ENCODE data around the gene DOCK8. TPM values are rescaled to one million over a fixed set of nuclear protein-coding genes. Genes with fewer than 3 reads are reported as not detected.
A peak's percentile ranks its signal among the peaks of the same experiment; 100 is the strongest.

DOCK8 gene
- total RNA-seq, 1 donor = 73.2 TPM

DNA sequence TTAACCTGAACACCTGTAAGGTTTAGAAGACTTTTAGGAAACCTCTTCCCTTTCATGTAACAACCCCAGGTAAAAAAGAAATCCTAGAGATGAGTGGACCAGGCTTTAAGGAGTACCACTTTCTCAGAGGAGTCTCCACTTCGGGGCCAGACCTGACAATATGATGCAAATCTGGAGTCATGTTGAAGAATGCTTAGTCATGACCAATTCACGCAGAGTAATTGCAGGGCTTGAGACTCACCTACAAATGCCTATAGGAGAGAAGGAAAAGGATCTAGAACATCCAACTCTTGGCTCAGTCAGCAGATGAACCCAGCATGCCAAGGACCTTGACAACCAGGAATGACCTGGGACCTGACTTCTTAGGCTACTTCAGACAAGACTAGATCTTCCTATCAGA lies 235.4 kb downstream of the DOCK8 start:
- no peak for DNase-seq (ENCODE audit: low read depth in 2 of 3, low spot score in 2 of 3)

- DNase-seq (ENCODE audit: low read depth in 2 of 3, low spot score in 2 of 3) = no peak
Observed at GRCh38 chr9:450561-450960, 235.9 kb downstream of the DOCK8 start.

GRCh38 chr9:453832-454231 lies 239.2 kb downstream of the DOCK8 start:
- no peak for DNase-seq (ENCODE audit: low read depth in 2 of 3, low spot score in 2 of 3)

DNA sequence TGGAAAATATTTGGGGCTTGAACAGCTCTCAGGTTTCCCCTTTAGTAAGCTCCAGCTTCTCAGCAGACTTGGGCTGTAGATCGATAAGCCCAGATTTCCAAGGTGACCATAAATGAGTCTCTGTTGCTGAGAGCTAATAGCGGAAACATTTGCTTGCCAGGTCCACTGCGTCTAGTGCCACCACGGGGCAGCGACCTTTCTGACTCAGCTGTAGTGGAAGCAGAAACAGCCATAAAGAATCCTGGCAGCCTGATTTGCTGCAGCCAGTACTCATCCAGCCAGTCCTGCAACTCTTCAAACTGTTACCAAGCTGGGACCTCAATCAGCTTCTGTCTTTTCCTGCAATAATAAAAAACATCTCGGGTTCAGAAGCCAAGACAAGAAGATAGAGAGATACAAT lies 241.7 kb downstream of the DOCK8 start:
- DNase-seq (ENCODE audit: low read depth in 2 of 3, low spot score in 2 of 3) = no peak

GRCh38 chr9:458590-458989 lies 243.9 kb downstream of the DOCK8 start:
- DNase-seq (ENCODE audit: low read depth in 2 of 3, low spot score in 2 of 3) = no peak

DNA sequence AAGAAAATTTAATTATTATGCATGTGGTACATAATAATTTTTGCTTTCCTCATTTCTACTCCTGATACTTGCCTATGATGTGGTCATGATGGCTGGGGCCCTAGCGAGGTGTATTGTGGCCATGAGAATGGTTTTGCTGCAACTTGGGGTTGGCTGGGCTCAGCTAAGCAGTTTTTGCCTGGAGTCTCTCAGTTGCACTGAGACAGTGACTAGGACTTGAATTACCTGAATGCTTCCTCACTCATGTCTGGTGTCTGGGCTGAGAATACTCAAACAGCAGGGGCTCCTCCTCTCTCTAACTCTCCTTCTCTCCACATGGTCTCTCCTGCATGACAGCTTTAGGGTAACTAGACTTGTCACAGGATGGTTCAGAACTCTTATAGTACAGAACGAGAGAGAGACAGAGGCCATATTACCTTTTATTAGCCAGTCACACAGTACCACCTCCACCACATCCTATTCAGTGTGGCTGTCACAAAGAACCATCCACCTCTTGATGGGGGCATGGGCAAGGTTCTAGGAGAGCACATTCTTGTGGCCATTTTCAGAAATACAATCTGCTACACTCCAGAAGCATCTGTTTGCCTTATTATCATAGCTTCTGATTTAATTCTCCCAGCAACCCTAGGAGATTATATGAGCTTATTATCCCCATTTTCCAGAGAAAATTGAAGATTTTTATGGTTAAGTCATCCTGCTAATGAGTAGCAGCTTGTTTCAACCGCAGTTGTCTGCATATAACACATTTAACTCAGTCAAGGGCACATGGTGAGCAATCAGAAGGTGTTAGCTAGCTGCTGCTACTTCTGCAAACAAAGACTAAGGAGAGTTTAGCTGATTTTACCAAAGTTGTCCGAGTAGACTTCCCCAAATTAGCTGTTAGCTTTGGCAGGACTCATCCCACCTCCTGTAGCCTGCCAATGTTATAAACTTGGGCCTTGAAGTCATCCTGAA lies 245.1 kb downstream of the DOCK8 start:
- no peak for DNase-seq (ENCODE audit: low read depth in 2 of 3, low spot score in 2 of 3)

DNA sequence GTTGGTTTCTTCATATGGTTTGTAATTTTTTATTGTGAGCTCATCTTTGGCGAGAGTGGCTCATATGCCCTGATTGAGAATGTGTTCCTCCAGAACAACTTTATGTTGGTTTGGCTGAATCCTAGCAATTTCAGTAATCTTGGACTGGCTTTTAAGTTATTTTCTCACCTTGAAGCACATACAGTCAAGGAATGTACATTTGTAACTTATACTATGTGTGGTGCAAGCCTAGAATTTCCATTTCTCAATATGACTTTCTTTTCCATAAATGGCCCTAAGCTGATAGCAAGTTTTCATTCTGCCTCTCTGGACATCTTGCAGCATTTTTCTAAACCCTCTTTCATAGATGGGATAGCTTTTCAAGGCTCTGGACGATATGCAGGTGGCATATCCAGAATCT lies 247.5 kb downstream of the DOCK8 start:
- DNase-seq (ENCODE audit: low read depth in 2 of 3, low spot score in 2 of 3) = no peak

DNA sequence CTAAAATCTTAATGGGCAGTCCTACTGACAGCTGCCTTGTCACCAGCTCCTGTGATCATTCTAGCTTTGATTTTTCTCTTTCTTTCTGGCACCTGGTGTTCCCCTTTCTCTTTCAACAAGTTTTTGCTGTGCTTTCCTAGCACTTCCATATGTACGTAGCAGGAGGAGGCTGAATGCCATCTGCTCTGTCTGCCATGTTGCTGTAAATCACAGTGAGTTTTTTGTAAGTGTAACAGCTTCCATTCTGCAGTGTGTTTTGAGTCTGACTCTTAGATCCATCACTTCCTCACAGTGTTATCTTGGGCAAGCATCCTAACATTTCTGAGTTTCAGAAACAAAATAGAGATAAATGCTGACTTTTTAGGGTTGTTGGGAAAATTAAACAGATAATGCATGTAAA lies 247.9 kb downstream of the DOCK8 start:
- no peak for DNase-seq (ENCODE audit: low read depth in 2 of 3, low spot score in 2 of 3)

GRCh38 chr9:463455-464171 lies 248.9 kb downstream of the DOCK8 start:
- DNase-seq (ENCODE audit: low read depth in 2 of 3, low spot score in 2 of 3) = no peak

- no peak for DNase-seq (ENCODE audit: low read depth in 2 of 3, low spot score in 2 of 3)
Observed at GRCh38 chr9:466747-467146, 252.1 kb downstream of the DOCK8 start.

- peak in 1 of 3 donors; percentile 7 for DNase-seq (ENCODE audit: low read depth in 2 of 3, low spot score in 2 of 3)
Observed at GRCh38 chr9:468766-469426, 254.2 kb downstream of the DOCK8 start.

DNA sequence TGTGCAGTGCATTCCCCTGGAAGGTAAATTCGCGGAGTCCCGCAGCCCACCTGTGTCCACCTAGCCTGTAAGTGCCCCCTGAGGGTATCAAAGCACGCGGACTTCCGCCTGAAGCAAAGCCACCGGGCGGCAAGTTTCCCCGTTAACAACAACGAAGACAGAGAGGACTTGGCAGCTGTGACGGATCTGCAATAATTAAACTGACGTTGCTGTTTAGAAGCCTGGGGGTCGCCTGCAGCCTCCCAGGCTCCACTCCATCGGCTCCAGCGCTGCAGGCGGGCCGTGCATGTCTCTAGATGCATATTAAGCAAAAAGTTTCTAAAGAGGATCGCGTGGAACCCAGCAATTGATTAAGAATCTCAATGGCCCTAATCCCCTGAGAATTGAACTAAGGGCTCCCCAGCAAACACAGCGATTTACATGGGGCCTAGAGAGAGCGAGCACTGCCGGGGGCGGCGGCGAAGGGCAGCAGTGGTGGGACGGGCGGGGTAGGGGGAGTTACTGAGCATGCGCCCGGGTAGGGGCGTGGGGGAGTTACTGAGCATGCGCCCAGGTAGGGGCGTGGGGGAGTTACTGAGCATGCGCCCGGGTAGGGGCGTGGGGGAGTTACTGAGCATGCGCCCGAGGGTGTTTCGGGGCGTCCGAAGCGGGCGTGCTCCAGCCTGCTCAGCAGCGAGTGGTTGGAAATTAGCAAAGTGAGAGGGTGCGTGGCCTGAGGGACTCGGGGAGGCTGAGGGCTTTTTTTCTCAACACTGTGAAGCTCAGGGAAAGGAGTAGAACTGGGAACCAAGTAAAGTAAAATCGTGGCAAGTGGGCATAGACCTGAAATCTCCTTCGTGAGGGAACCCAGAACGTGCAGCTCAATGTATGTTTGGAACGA lies 255.2 kb downstream of the DOCK8 start:
- peak; percentile 77 to 94 (median 85) for DNase-seq (ENCODE audit: low read depth in 2 of 3, low spot score in 2 of 3)

- DNase-seq (ENCODE audit: low read depth in 2 of 3, low spot score in 2 of 3) = peak in 1 of 3 donors; percentile 9
Observed at GRCh38 chr9:470552-471194, 256.0 kb downstream of the DOCK8 start.

DNA sequence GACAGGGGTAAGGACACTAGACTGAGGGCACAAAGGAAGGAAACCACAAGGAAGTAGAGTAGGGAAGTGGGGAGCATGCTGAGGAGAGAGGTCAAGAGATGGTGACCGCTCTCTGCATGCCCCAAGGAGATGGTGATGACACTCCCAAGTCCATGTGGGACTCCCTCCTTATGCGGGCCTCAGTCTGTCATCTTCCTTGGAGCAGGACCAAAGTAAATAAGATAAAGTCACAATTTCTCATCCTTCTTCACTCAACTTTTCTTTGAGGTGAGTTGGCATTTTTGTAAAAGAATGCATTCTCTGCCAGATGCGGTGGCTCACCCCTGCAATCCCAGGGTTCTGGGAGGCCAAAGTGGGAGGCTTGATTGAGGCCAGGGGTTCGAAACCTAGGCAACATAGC lies 256.7 kb downstream of the DOCK8 start:
- DNase-seq (ENCODE audit: low read depth in 2 of 3, low spot score in 2 of 3) = no peak

GRCh38 chr9:472479-473075 lies 257.9 kb downstream of the DOCK8 start:
- no peak for DNase-seq (ENCODE audit: low read depth in 2 of 3, low spot score in 2 of 3)

DNA sequence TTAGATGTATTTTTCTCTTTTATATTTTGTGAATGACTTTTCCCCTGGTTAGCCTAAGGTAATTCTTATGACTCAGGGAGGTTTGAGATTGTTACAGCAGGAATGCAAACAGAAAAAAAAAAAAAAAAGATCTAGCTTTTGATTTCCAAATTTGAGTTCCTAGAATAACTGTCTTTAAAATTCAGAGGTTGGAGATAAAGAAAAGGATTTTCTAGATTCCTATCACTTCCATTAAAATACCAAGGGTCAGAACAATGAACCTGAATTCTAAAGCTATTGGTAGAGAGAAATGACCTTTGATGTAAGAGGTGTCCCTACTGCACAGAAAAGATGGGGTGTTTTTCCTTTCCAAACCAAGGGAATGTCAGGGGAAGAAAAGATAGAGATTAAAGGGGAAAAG lies 262.5 kb downstream of the DOCK8 start:
- no peak for DNase-seq (ENCODE audit: low read depth in 2 of 3, low spot score in 2 of 3)

DNA sequence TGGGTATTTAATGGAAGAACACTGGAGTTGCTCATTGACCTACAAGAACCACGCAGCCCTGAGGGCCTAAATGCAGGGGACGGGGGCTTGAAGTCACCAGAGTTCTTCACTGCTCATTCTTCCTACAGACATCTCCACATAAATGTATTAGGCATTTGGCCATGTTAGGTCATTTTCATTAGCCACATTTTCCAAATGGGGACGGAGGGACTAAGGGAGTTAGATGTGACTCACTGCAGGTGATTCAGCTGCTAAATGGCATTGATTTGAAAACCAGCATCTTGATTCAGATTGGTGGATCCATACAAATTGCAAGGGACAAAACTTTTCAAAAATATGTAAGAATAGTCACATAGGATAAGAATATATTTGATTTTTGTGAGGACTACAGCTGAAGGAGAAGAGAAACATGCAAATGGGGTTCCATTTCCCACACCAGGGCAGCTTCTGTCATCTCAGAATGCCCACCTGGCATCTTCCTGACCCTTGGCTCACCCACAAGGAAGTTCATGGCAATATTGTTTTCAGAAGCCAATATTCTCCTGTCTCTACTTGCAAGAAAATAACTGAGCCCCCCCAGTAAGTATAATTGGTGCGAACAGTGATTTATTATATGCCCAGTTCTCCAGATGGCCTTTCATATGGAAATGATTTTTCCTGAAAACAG lies 264.8 kb downstream of the DOCK8 start:
- no peak for DNase-seq (ENCODE audit: low read depth in 2 of 3, low spot score in 2 of 3)

- DNase-seq (ENCODE audit: low read depth in 2 of 3, low spot score in 2 of 3) = no peak
Observed at GRCh38 chr9:479971-480350, 265.3 kb downstream of the DOCK8 start.

GRCh38 chr9:482739-483138 lies 268.1 kb downstream of the DOCK8 start:
- DNase-seq (ENCODE audit: low read depth in 2 of 3, low spot score in 2 of 3) = no peak
